Endothelial cell of umbilical vein (primary cell): Measurements from ENCODE around the gene RFPL1. TPM values are rescaled to one million over a fixed set of nuclear protein-coding genes. Genes with fewer than 3 reads are reported as not detected.

Source experiments
- BruUV-seq: library from RNA; stranded (reverse); fragments of 400-500 nt; replicated peaks from 2 replicates; lab custom pipeline; 2021; lab: Mats Ljungman, UMichigan
- CTCF ChIA-PET: fragments of 300-600, 350-600 bp; sonication (Branson Sonifier 250); formaldehyde crosslinking; loops from one replicate; lab custom pipeline; 2021; ENCODE audit warnings: antibody characterized with exemption, inconsistent platforms; lab: Charles Lee
- POLR2A ChIA-PET: fragments of 300-600, 350-600 bp; sonication (Branson Sonifier 250); formaldehyde crosslinking; loops from one replicate; lab custom pipeline; 2021; ENCODE audit warnings: antibody characterized with exemption, inconsistent platforms; lab: Charles Lee
- DNase-seq: peaks from one replicate; pipeline ENCODE4 v3.0.0-alpha.2; 2011; ENCODE audit warnings: low read depth, low spot score
- FAIRE-seq: peaks from 2 replicates; lab custom pipeline; 2011; peaks lifted over from hg19 to GRCh38; lab: Jason Lieb, UNC
- H2AFZ ChIP-seq: 2 replicates; pipeline ENCODE4 v1.6.0; 2012; ENCODE audit warnings: low read depth, low read length, control low read depth, inconsistent platforms
- H3K27ac ChIP-seq: 2 replicates; pipeline ENCODE4 v1.5.1; 2011; ENCODE audit warnings: low read depth, mild to moderate bottlenecking, control low read depth, low read length, moderate library complexity; ENCODE audit not compliant: insufficient read depth
- H3K27me3 ChIP-seq, 2 experiments: 2 replicates each; pipeline versions ENCODE4 v1.6.0 to v1.6.1; 2011; ENCODE audit warnings: low read length in 2 of 2, mixed read lengths in 1 of 2; ENCODE audit not compliant: control insufficient read depth in 2 of 2, insufficient read depth in 2 of 2
- H3K36me3 ChIP-seq, 2 experiments: 2 replicates in 1 of 2; 3 replicates in 1 of 2; pipeline ENCODE4 v1.5.1; 2011; ENCODE audit warnings: low read length in 2 of 2, mild to moderate bottlenecking in 1 of 2, moderate library complexity in 1 of 2; ENCODE audit not compliant: control insufficient read depth in 2 of 2, insufficient read depth in 2 of 2; ENCODE audit errors: extremely low read depth in 1 of 2
- H3K4me1 ChIP-seq: 3 replicates; pipeline ENCODE4 v1.5.1; 2011; ENCODE audit warnings: mild to moderate bottlenecking, low read length; ENCODE audit not compliant: control insufficient read depth, insufficient read depth; ENCODE audit errors: extremely low read depth
- H3K4me2 ChIP-seq: 2 replicates; pipeline ENCODE4 v1.6.1; 2011; ENCODE audit warnings: low read length, control low read depth, mixed read lengths; ENCODE audit not compliant: insufficient read depth
- H3K4me3 ChIP-seq, 3 experiments: fragments of 200-600 bp in 1 of 3; sonication (generic), shearing (Covaris generic) in 1 of 3; replicated peaks in 1 of 3; 2 replicates each; pipeline ENCODE4 v1.5.1; 2011 to 2016; ENCODE audit warnings: control low read depth in 3 of 3, low read length in 3 of 3, mild to moderate bottlenecking in 2 of 3, inconsistent platforms in 1 of 3, low read depth in 1 of 3, moderate library complexity in 1 of 3; ENCODE audit not compliant: insufficient read depth in 1 of 3
- H3K79me2 ChIP-seq: 2 replicates; pipeline ENCODE4 v1.6.0; 2012; ENCODE audit warnings: low read length, inconsistent platforms; ENCODE audit not compliant: control insufficient read depth, insufficient read depth
- H3K9ac ChIP-seq: replicated peaks from 2 replicates; pipeline ENCODE3; 2011; ENCODE audit warnings: low read length, control low read depth; ENCODE audit not compliant: insufficient read depth; ENCODE audit errors: extremely low read depth
- H3K9me1 ChIP-seq: replicated peaks from 3 replicates; pipeline ENCODE4 v1.6.0; 2011; ENCODE audit warnings: mild to moderate bottlenecking, low read length; ENCODE audit not compliant: control insufficient read depth, insufficient read depth; ENCODE audit errors: extremely low read depth
- H3K9me3 ChIP-seq: replicated peaks from 2 replicates; pipeline ENCODE4 v1.5.1; 2012; ENCODE audit warnings: low read length, inconsistent platforms; ENCODE audit not compliant: control insufficient read depth, insufficient read depth
- H4K20me1 ChIP-seq: replicated peaks from 2 replicates; pipeline ENCODE3; 2011; ENCODE audit warnings: mild to moderate bottlenecking, low read length; ENCODE audit not compliant: control insufficient read depth, insufficient read depth; ENCODE audit errors: extremely low read depth
- CTCF ChIP-seq, 2 donors: IDR thresholded peaks; 1 replicate in 1 of 2; 2 replicates in 1 of 2; pipeline ENCODE4 v1.5.1; 2011; ENCODE audit warnings: low read length in 2 of 2, mild to moderate bottlenecking in 2 of 2, moderate library complexity in 2 of 2, control low read depth in 1 of 2, inconsistent platforms in 1 of 2, low read depth in 1 of 2; ENCODE audit not compliant: insufficient read depth in 1 of 2; ENCODE audit errors: extremely low read depth in 1 of 2
- EZH2 ChIP-seq: IDR thresholded peaks from 2 replicates; pipeline ENCODE4 v1.6.1; 2012; ENCODE audit warnings: borderline replicate concordance, low read depth, mild to moderate bottlenecking, moderate library complexity, low read length, inconsistent platforms; ENCODE audit not compliant: severe bottlenecking
- FOS ChIP-seq: IDR thresholded peaks from 2 replicates; pipeline ENCODE4 v1.6.1; 2011; ENCODE audit warnings: mild to moderate bottlenecking, low read length, moderate library complexity, borderline replicate concordance; ENCODE audit not compliant: insufficient read depth
- GATA2 ChIP-seq: IDR thresholded peaks from 2 replicates; pipeline ENCODE4 v1.7.0; 2011; ENCODE audit warnings: low read depth, mild to moderate bottlenecking, moderate library complexity, mixed read lengths, low read length; ENCODE audit not compliant: insufficient read length, insufficient read depth
- JUN ChIP-seq: IDR thresholded peaks from 2 replicates; pipeline ENCODE4 v1.6.1; 2011; ENCODE audit warnings: borderline replicate concordance, low read depth; ENCODE audit not compliant: insufficient read length, insufficient read depth
- MAX ChIP-seq: IDR thresholded peaks from 2 replicates; pipeline ENCODE4 v1.6.1; 2011; ENCODE audit not compliant: insufficient read depth, insufficient read length
- MYC ChIP-seq: IDR thresholded peaks from one replicate; pipeline ENCODE4 v1.6.1; 2011; ENCODE audit warnings: mild to moderate bottlenecking, low read depth, low read length
- POLR2A ChIP-seq: IDR thresholded peaks from 2 replicates; pipeline ENCODE4 v1.6.1; 2012; ENCODE audit warnings: low read depth, mild to moderate bottlenecking, control low read depth, low read length
- POLR2AphosphoS5 ChIP-seq: IDR thresholded peaks from 2 replicates; pipeline ENCODE4 v1.6.1; 2012; ENCODE audit warnings: low read depth, mild to moderate bottlenecking, control low read depth, low read length, moderate library complexity; ENCODE audit not compliant: insufficient read depth
- dilution Hi-C: fragments of 300-500 bp; cut with MboI; formaldehyde crosslinking; loops from one replicate; pipeline ENCODE4 v1.15.0; 2019; ENCODE audit warnings: low sequenced_read_pairs; ENCODE audit not compliant: extremely low pct_ligation_motif_present
- intact Hi-C: fragments of 100-400 bp; cut with micrococcal nuclease; formaldehyde crosslinking; loops from one replicate; pipeline ENCODE4 v1.10.0; 2022
- polyA plus RNA-seq, 4 experiments: library from polyadenylated mRNA; depleted of rRNA in 3 of 4; stranded (reverse) in 3 of 4; unstranded in 1 of 4; fragments of >200 nt; gene quantifications; 2 replicates each; pipeline versions ENCODE4 v1.2.1 to v1.2.3, GENCODE V29; 2011 to 2012; ENCODE audit warnings: missing spikeins in 1 of 4
- total RNA-seq: library from RNA; stranded (reverse); gene quantifications from 2 replicates; pipeline ENCODE4 v1.2.3, GENCODE V29; 2021

Gene RFPL1
- total and polyA plus RNA-seq, 2 donors (not counting 3 experiments of a cell fraction or from before 2014, with no cell fraction given) = not detected

GRCh38 chr22:29447906-29448305 lies 9.5 kb downstream of the RFPL1 start:
- Histone ChIP-seq H3K9me3 (no peaks in the 10 kb centered on the region), H3K79me2 (no peaks in the 10 kb centered on the region), H3K27ac (no peak overlapping the region), H4K20me1 (no peaks in the 10 kb centered on the region), H3K36me3 (no peaks in the 10 kb centered on the region), H2AFZ (no peak overlapping the region), H3K27me3 (no peaks in the 10 kb centered on the region), H3K9ac (no peak overlapping the region), H3K4me2 (no peak overlapping the region), H3K4me1 (no peaks in the 10 kb centered on the region), H3K4me3 (no peak overlapping the region), H3K9me1 (no peaks in the 10 kb centered on the region)
- no TSS peak for BruUV-seq
- POLR2A ChIA-PET = no interaction called here
- intact Hi-C loops (no loop called here), dilution Hi-C loops (no loop called here)
- DNase-seq = no peak
- FAIRE-seq = no peak
- TF ChIP-seq MAX (no peak), POLR2AphosphoS5 (no peak), MYC (no peak), JUN (no peak), FOS (no peak), CTCF (IDR thresholded peaks at IDR 0.05; ENCODE audit: extremely low read depth in 1 of 2, insufficient read depth in 1 of 2, low read depth in 1 of 2, low read length in 2 of 2) (no peak), GATA2 (no peak), POLR2A (no peak), EZH2 (no peak)
- CTCF ChIA-PET = interaction anchor here (1.0 to 1.2 kb wide), 2 partner anchors 32 to 1038 kb away, joined by 3 read pairs; no protein-coding TSS in a partner anchor
